ENCODE results near the gene ANXA4.

Gene ANXA4

GRCh38 chr2:69837533-69837932, 95.6 kb downstream of the ANXA4 start:
- H3K4me3 ChIP-seq (ENCODE audit: low read depth, low read length), result no peak overlapping the region
- TF ChIP-seq CTCF (conservative IDR thresholded peaks at IDR 0.05; ENCODE audit: low read depth, low read length), result no peak
- DNase-seq (ENCODE audit: low read depth), result no peak

- no peak overlapping the region for H3K4me3 ChIP-seq (ENCODE audit: low read depth, low read length)
- no peak for TF ChIP-seq CTCF (conservative IDR thresholded peaks at IDR 0.05; ENCODE audit: low read depth, low read length)
- no peak for DNase-seq (ENCODE audit: low read depth)
These were observed 102.1 kb downstream of the ANXA4 start for GRCh38 chr2:69843993-69844392.

- peak; percentile 4 for DNase-seq (ENCODE audit: low read depth)
- no peak for TF ChIP-seq CTCF (conservative IDR thresholded peaks at IDR 0.05; ENCODE audit: low read depth, low read length)
- H3K4me3 ChIP-seq (ENCODE audit: low read depth, low read length), result no peak overlapping the region
These were observed 102.6 kb downstream of the ANXA4 start for GRCh38 chr2:69844560-69844959.

- DNase-seq (ENCODE audit: low read depth), result no peak
- no peak for TF ChIP-seq CTCF (conservative IDR thresholded peaks at IDR 0.05; ENCODE audit: low read depth, low read length)
- H3K4me3 ChIP-seq (ENCODE audit: low read depth, low read length), result no peak overlapping the region
These were observed 104.5 kb downstream of the ANXA4 start for GRCh38 chr2:69846182-69847067.

- no peak for DNase-seq (ENCODE audit: low read depth)
- H3K4me3 ChIP-seq (ENCODE audit: low read depth, low read length), result no peak overlapping the region
- TF ChIP-seq CTCF (conservative IDR thresholded peaks at IDR 0.05; ENCODE audit: low read depth, low read length), result no peak
These were observed 105.3 kb downstream of the ANXA4 start for GRCh38 chr2:69847068-69847828.

- DNase-seq (ENCODE audit: low read depth), result no peak
- H3K4me3 ChIP-seq (ENCODE audit: low read depth, low read length), result no peak overlapping the region
- TF ChIP-seq CTCF (conservative IDR thresholded peaks at IDR 0.05; ENCODE audit: low read depth, low read length), result no peak
These were observed 106.4 kb downstream of the ANXA4 start for GRCh38 chr2:69848186-69848790.
